Measurements from ENCODE around the gene CITED4.

Gene CITED4

GRCh38 chr1:40887012-40887378, 24.8 kb upstream of the CITED4 start:
- H2BK12ac ChIP-seq (ENCODE audit: low read length): no peak overlapping the region
- no CpG with 5 or more reads among the region's 1 CpG for WGBS, 2 donors (ENCODE audit: extremely low coverage in 2 of 2, insufficient read length in 2 of 2, insufficient replicate concordance in 1 of 2)
- no peak overlapping the region for H3K4me3 ChIP-seq (ENCODE audit: low read length in 2 of 2)
- H3K36me3 ChIP-seq (replicated peaks in 1 of 2; ENCODE audit: control insufficient read depth in 2 of 2, insufficient read depth in 2 of 2, low read length in 2 of 2): no peaks in the 10 kb centered on the region
- DNase-seq (ENCODE audit: low spot score): no peak
- no peak overlapping the region for H3K27ac ChIP-seq (replicated peaks; ENCODE audit: low read length)
- H2AK5ac ChIP-seq (ENCODE audit: low read depth, low read length): no peak overlapping the region
- peak overlapping the region; percentile 37 for H2AFZ ChIP-seq (ENCODE audit: low read length)
- H3K18ac ChIP-seq (ENCODE audit: low read length): no peak overlapping the region
- H3K14ac ChIP-seq (ENCODE audit: low read length): no peak overlapping the region
- no peak overlapping the region for H2BK15ac ChIP-seq (ENCODE audit: low read length)
- no peak overlapping the region for H3K4ac ChIP-seq (ENCODE audit: low read length)
- H3K4me1 ChIP-seq (ENCODE audit: control insufficient read depth in 2 of 2, insufficient read depth in 1 of 2, low read depth in 1 of 2, low read length in 2 of 2): peaks cover 0 to 4% of the 10 kb centered on the region in 2 donors
- H3K4me2 ChIP-seq (ENCODE audit: insufficient read depth, low read length, poor library complexity, severe bottlenecking): no peak overlapping the region
- H3K27me3 ChIP-seq (ENCODE audit: control insufficient read depth in 3 of 3, insufficient read depth in 3 of 3, low read depth in 1 of 3, low read length in 3 of 3): peaks cover 0 to 23% (median 13%) of the 10 kb centered on the region in 3 experiments
- H4K91ac ChIP-seq (ENCODE audit: low read depth, low read length, poor library complexity): no peak overlapping the region
- peaks cover 1% of the 10 kb centered on the region for H3K79me1 ChIP-seq (ENCODE audit: low read depth, low read length)
- H2BK5ac ChIP-seq (ENCODE audit: low read length): no peak overlapping the region
- no peak overlapping the region for H3K23ac ChIP-seq (ENCODE audit: low read depth, low read length, poor library complexity)
- H3K9me3 ChIP-seq (replicated peaks in 1 of 2; ENCODE audit: control insufficient read depth in 2 of 2, insufficient read depth in 1 of 2, low read depth in 1 of 2, low read length in 2 of 2): no peaks in the 10 kb centered on the region
- no peak overlapping the region for H3K9ac ChIP-seq (ENCODE audit: low read depth, low read length, poor library complexity)
- no peak overlapping the region for H4K8ac ChIP-seq (ENCODE audit: low read depth, low read length)
- H2BK120ac ChIP-seq (ENCODE audit: low read depth, low read length): no peak overlapping the region

- no peak overlapping the region for H4K8ac ChIP-seq (ENCODE audit: low read depth, low read length)
- DNase-seq (ENCODE audit: low spot score): no peak
- H3K36me3 ChIP-seq (replicated peaks in 1 of 2; ENCODE audit: control insufficient read depth in 2 of 2, insufficient read depth in 2 of 2, low read length in 2 of 2): no peaks in the 10 kb centered on the region
- H3K18ac ChIP-seq (ENCODE audit: low read length): no peak overlapping the region
- H2BK15ac ChIP-seq (ENCODE audit: low read length): no peak overlapping the region
- H2BK12ac ChIP-seq (ENCODE audit: low read length): no peak overlapping the region
- no peak overlapping the region for H3K27ac ChIP-seq (replicated peaks; ENCODE audit: low read length)
- H4K91ac ChIP-seq (ENCODE audit: low read depth, low read length, poor library complexity): no peak overlapping the region
- H3K79me1 ChIP-seq (ENCODE audit: low read depth, low read length): peaks cover 1% of the 10 kb centered on the region
- H2AFZ ChIP-seq (ENCODE audit: low read length): peak overlapping the region; percentile 37
- no peak overlapping the region for H2BK120ac ChIP-seq (ENCODE audit: low read depth, low read length)
- no peak overlapping the region for H3K23ac ChIP-seq (ENCODE audit: low read depth, low read length, poor library complexity)
- no peak overlapping the region for H3K4me3 ChIP-seq (ENCODE audit: low read length in 2 of 2)
- H3K4me1 ChIP-seq (ENCODE audit: control insufficient read depth in 2 of 2, insufficient read depth in 1 of 2, low read depth in 1 of 2, low read length in 2 of 2): peaks cover 0 to 4% of the 10 kb centered on the region in 2 donors
- no CpG with 5 or more reads among the region's 7 CpGs for WGBS, 2 donors (ENCODE audit: extremely low coverage in 2 of 2, insufficient read length in 2 of 2, insufficient replicate concordance in 1 of 2)
- H3K4ac ChIP-seq (ENCODE audit: low read length): no peak overlapping the region
- H2BK5ac ChIP-seq (ENCODE audit: low read length): no peak overlapping the region
- H2AK5ac ChIP-seq (ENCODE audit: low read depth, low read length): no peak overlapping the region
- no peaks in the 10 kb centered on the region for H3K9me3 ChIP-seq (replicated peaks in 1 of 2; ENCODE audit: control insufficient read depth in 2 of 2, insufficient read depth in 1 of 2, low read depth in 1 of 2, low read length in 2 of 2)
- no peak overlapping the region for H3K4me2 ChIP-seq (ENCODE audit: insufficient read depth, low read length, poor library complexity, severe bottlenecking)
- peaks cover 0 to 23% (median 13%) of the 10 kb centered on the region in 3 experiments for H3K27me3 ChIP-seq (ENCODE audit: control insufficient read depth in 3 of 3, insufficient read depth in 3 of 3, low read depth in 1 of 3, low read length in 3 of 3)
- no peak overlapping the region for H3K14ac ChIP-seq (ENCODE audit: low read length)
- H3K9ac ChIP-seq (ENCODE audit: low read depth, low read length, poor library complexity): no peak overlapping the region
Observed at GRCh38 chr1:40886318-40887011, 24.3 kb upstream of the CITED4 start.

- Histone ChIP-seq H3K4me1 (ENCODE audit: control insufficient read depth in 2 of 2, insufficient read depth in 1 of 2, low read depth in 1 of 2, low read length in 2 of 2) (peaks cover 3 to 7% of the 10 kb centered on the region in 2 donors), H4K91ac (ENCODE audit: low read depth, low read length, poor library complexity) (no peak overlapping the region), H2BK15ac (ENCODE audit: low read length) (no peak overlapping the region), H3K4me3 (ENCODE audit: low read length in 2 of 2) (no peak overlapping the region), H2BK120ac (ENCODE audit: low read depth, low read length) (no peak overlapping the region), H2AK5ac (ENCODE audit: low read depth, low read length) (no peak overlapping the region), H3K4me2 (ENCODE audit: insufficient read depth, low read length, poor library complexity, severe bottlenecking) (peak overlapping the region; percentile 63), H3K36me3 (replicated peaks in 1 of 2; ENCODE audit: control insufficient read depth in 2 of 2, insufficient read depth in 2 of 2, low read length in 2 of 2) (no peaks in the 10 kb centered on the region), H3K14ac (ENCODE audit: low read length) (no peak overlapping the region), H2BK12ac (ENCODE audit: low read length) (no peak overlapping the region), H2BK5ac (ENCODE audit: low read length) (no peak overlapping the region), H3K18ac (ENCODE audit: low read length) (no peak overlapping the region), H3K79me1 (ENCODE audit: low read depth, low read length) (peaks cover 1% of the 10 kb centered on the region), H3K9me3 (replicated peaks in 1 of 2; ENCODE audit: control insufficient read depth in 2 of 2, insufficient read depth in 1 of 2, low read depth in 1 of 2, low read length in 2 of 2) (no peaks in the 10 kb centered on the region), H3K27ac (replicated peaks; ENCODE audit: low read length) (no peak overlapping the region), H4K8ac (ENCODE audit: low read depth, low read length) (no peak overlapping the region), H3K9ac (ENCODE audit: low read depth, low read length, poor library complexity) (no peak overlapping the region), H3K23ac (ENCODE audit: low read depth, low read length, poor library complexity) (no peak overlapping the region), H3K27me3 (ENCODE audit: control insufficient read depth in 3 of 3, insufficient read depth in 3 of 3, low read depth in 1 of 3, low read length in 3 of 3) (peaks cover 0 to 23% (median 13%) of the 10 kb centered on the region in 3 experiments), H3K4ac (ENCODE audit: low read length) (no peak overlapping the region), H2AFZ (ENCODE audit: low read length) (peak overlapping the region; percentile 45)
- no peak for DNase-seq (ENCODE audit: low spot score)
- WGBS, 2 donors (ENCODE audit: extremely low coverage in 2 of 2, insufficient read length in 2 of 2, insufficient replicate concordance in 1 of 2): no CpG with 5 or more reads among the region's 73 CpGs
Observed at GRCh38 chr1:40884055-40884795, 22.1 kb upstream of the CITED4 start.

- WGBS, 2 donors (ENCODE audit: extremely low coverage in 2 of 2, insufficient read length in 2 of 2, insufficient replicate concordance in 1 of 2): no CpG with 5 or more reads among the region's 6 CpGs
- DNase-seq (ENCODE audit: low spot score): no peak
- Histone ChIP-seq H2AK5ac (ENCODE audit: low read depth, low read length) (peak overlapping the region; percentile 3), H4K8ac (ENCODE audit: low read depth, low read length) (no peak overlapping the region), H2AFZ (ENCODE audit: low read length) (no peak overlapping the region), H2BK5ac (ENCODE audit: low read length) (no peak overlapping the region), H3K4me1 (ENCODE audit: control insufficient read depth in 2 of 2, insufficient read depth in 1 of 2, low read depth in 1 of 2, low read length in 2 of 2) (peaks cover 3 to 8% of the 10 kb centered on the region in 2 donors), H2BK15ac (ENCODE audit: low read length) (no peak overlapping the region), H2BK12ac (ENCODE audit: low read length) (peak overlapping the region; percentile 59), H3K23ac (ENCODE audit: low read depth, low read length, poor library complexity) (no peak overlapping the region), H3K36me3 (replicated peaks in 1 of 2; ENCODE audit: control insufficient read depth in 2 of 2, insufficient read depth in 2 of 2, low read length in 2 of 2) (no peaks in the 10 kb centered on the region), H3K27me3 (ENCODE audit: control insufficient read depth in 3 of 3, insufficient read depth in 3 of 3, low read depth in 1 of 3, low read length in 3 of 3) (peaks cover 0 to 13% (median 8%) of the 10 kb centered on the region in 3 experiments), H3K9me3 (replicated peaks in 1 of 2; ENCODE audit: control insufficient read depth in 2 of 2, insufficient read depth in 1 of 2, low read depth in 1 of 2, low read length in 2 of 2) (peaks cover 0 to 1% of the 10 kb centered on the region in 2 donors), H3K4me3 (ENCODE audit: low read length in 2 of 2) (no peak overlapping the region), H3K14ac (ENCODE audit: low read length) (no peak overlapping the region), H3K4ac (ENCODE audit: low read length) (no peak overlapping the region), H3K79me1 (ENCODE audit: low read depth, low read length) (peaks cover 1% of the 10 kb centered on the region), H3K9ac (ENCODE audit: low read depth, low read length, poor library complexity) (no peak overlapping the region), H2BK120ac (ENCODE audit: low read depth, low read length) (no peak overlapping the region), H4K91ac (ENCODE audit: low read depth, low read length, poor library complexity) (no peak overlapping the region), H3K18ac (ENCODE audit: low read length) (peak overlapping the region; percentile 65), H3K4me2 (ENCODE audit: insufficient read depth, low read length, poor library complexity, severe bottlenecking) (no peak overlapping the region), H3K27ac (replicated peaks; ENCODE audit: low read length) (no peak overlapping the region)
Observed at GRCh38 chr1:40880813-40881549, 18.8 kb upstream of the CITED4 start.

All from neuronal stem cell (in vitro differentiated cells).